GM23338 (cell line): ENCODE measurements around the gene ATG4C. TPM values are rescaled to one million over a fixed set of nuclear protein-coding genes. Genes with fewer than 3 reads are reported as not detected.

Experiments used
- ATAC-seq: fragments of 200-7000 bp; cut with Tn5 transposase; 3 replicates; pipeline ENCODE4 v1.9.1; 2020
- DNase-seq: peaks from one replicate; pipeline ENCODE4 v3.0.0-alpha.2; 2015; ENCODE audit warnings: low spot score
- H2AFZ ChIP-seq: fragments of 200-600 bp; sonication (generic); 2 replicates; pipeline ENCODE4 v1.8.0; 2016; ENCODE audit warnings: antibody characterized with exemption, mild to moderate bottlenecking, moderate library complexity
- H3F3A ChIP-seq: fragments of 200-600 bp; sonication (generic); replicated peaks from 2 replicates; pipeline ENCODE4 v1.8.0; 2017; ENCODE audit warnings: antibody characterized with exemption, mixed run types, low read depth
- H3K27ac ChIP-seq: fragments of 200-600 bp; sonication (generic); 2 replicates; pipeline ENCODE4 v1.6.1; 2016; ENCODE audit warnings: low read depth
- H3K27me3 ChIP-seq: fragments of 200-600 bp; sonication (generic); 2 replicates; pipeline ENCODE4 v1.8.0; 2016; ENCODE audit warnings: mild to moderate bottlenecking, mixed run types, moderate library complexity; ENCODE audit not compliant: insufficient read depth
- H3K36me3 ChIP-seq: fragments of 200-600 bp; sonication (generic); 2 replicates; pipeline ENCODE4 v1.8.0; 2016; ENCODE audit warnings: mild to moderate bottlenecking; ENCODE audit not compliant: insufficient read depth
- H3K4me1 ChIP-seq: fragments of 200-600 bp; sonication (generic); 2 replicates; pipeline ENCODE4 v1.8.0; 2016; ENCODE audit warnings: mild to moderate bottlenecking, moderate library complexity; ENCODE audit not compliant: insufficient read depth
- H3K4me2 ChIP-seq: fragments of 200-600 bp; sonication (generic); 2 replicates; pipeline ENCODE4 v1.7.1; 2017; ENCODE audit warnings: mixed run types
- H3K4me3 ChIP-seq: fragments of 200-600 bp; sonication (generic); 2 replicates; pipeline ENCODE4 v1.6.1; 2016; ENCODE audit warnings: mixed run types
- H3K79me2 ChIP-seq: fragments of 200-600 bp; sonication (generic); replicated peaks from 2 replicates; pipeline ENCODE4 v1.8.0; 2017; ENCODE audit warnings: mild to moderate bottlenecking; ENCODE audit not compliant: insufficient read depth
- H3K9me2 ChIP-seq: fragments of 200-600 bp; sonication (generic); 2 replicates; pipeline ENCODE4 v1.8.0; 2017; ENCODE audit not compliant: insufficient read depth
- H4K20me1 ChIP-seq: fragments of 200-600 bp; sonication (generic); replicated peaks from 2 replicates; pipeline ENCODE4 v1.8.0; 2017; ENCODE audit warnings: mild to moderate bottlenecking; ENCODE audit not compliant: insufficient read depth
- H3K27ac Mint-ChIP-seq: 2 replicates; pipeline ENCODE4 v1.8.0; 2020; ENCODE audit warnings: inconsistent platforms, mild to moderate bottlenecking, moderate library complexity, mixed read lengths
- H3K27me3 Mint-ChIP-seq: 3 replicates; pipeline ENCODE4 v1.8.0; 2022; ENCODE audit warnings: low read depth, mild to moderate bottlenecking, moderate library complexity, mixed read lengths, inconsistent platforms; ENCODE audit not compliant: insufficient read depth, poor library complexity
- H3K36me3 Mint-ChIP-seq: 3 replicates; pipeline ENCODE4 v1.8.0; 2021; ENCODE audit warnings: low read depth, mild to moderate bottlenecking, inconsistent platforms, moderate library complexity, mixed read lengths
- H3K4me1 Mint-ChIP-seq: 3 replicates; pipeline ENCODE4 v1.8.0; 2020; ENCODE audit warnings: mild to moderate bottlenecking, inconsistent platforms, mixed read lengths
- H3K4me3 Mint-ChIP-seq: 3 replicates; pipeline ENCODE4 v1.8.0; 2021; ENCODE audit warnings: moderate library complexity, mild to moderate bottlenecking, inconsistent platforms, mixed read lengths
- H3K9me3 Mint-ChIP-seq: 3 replicates; pipeline ENCODE4 v1.8.0; 2020; ENCODE audit warnings: moderate library complexity, mild to moderate bottlenecking, inconsistent platforms, mixed read lengths
- CREB1 ChIP-seq: fragments of 250-450 bp; sonication (Bioruptor Pico); IDR thresholded peaks from 2 replicates; pipeline ENCODE4 v1.5.0; 2020; ENCODE audit warnings: low read depth, mild to moderate bottlenecking, moderate library complexity
- CTCF ChIP-seq, 2 experiments: fragments of 200-600 bp in 1 of 2; sonication (generic) in 1 of 2; conservative IDR thresholded peaks; 2 replicates each; pipeline versions ENCODE4 v1.5.1 to v1.6.1; 2016 to 2017; ENCODE audit warnings: antibody characterized with exemption in 2 of 2, low read depth in 2 of 2, mild to moderate bottlenecking in 2 of 2, moderate library complexity in 1 of 2
- ETS1 ChIP-seq: IDR thresholded peaks from 2 replicates; pipeline ENCODE4 v1.6.1; 2016; ENCODE audit warnings: antibody characterized with exemption
- EZH2 ChIP-seq: fragments of 200-600 bp; sonication (generic); IDR thresholded peaks from one replicate; pipeline ENCODE4 v1.8.0; 2017; ENCODE audit warnings: antibody characterized with exemption, mild to moderate bottlenecking, low read depth; ENCODE audit not compliant: unreplicated experiment
- EZH2phosphoT487 ChIP-seq: fragments of 200-600 bp; sonication (generic); IDR thresholded peaks from one replicate; pipeline ENCODE4 v1.8.1; 2018; ENCODE audit warnings: antibody characterized with exemption; ENCODE audit not compliant: unreplicated experiment
- JUNB ChIP-seq: IDR thresholded peaks from one replicate; pipeline ENCODE4 v1.6.1; 2016; ENCODE audit warnings: antibody characterized with exemption; ENCODE audit not compliant: unreplicated experiment
- NANOG ChIP-seq: IDR thresholded peaks from 2 replicates; pipeline ENCODE4 v1.6.1; 2016; ENCODE audit warnings: antibody characterized with exemption, borderline replicate concordance
- POLR2AphosphoS5 ChIP-seq: IDR thresholded peaks from 2 replicates; pipeline ENCODE4 v1.6.1; 2016; ENCODE audit warnings: antibody characterized with exemption, low read depth
- STAT1 ChIP-seq: IDR thresholded peaks from one replicate; pipeline ENCODE4 v1.6.1; 2016; ENCODE audit warnings: antibody characterized with exemption; ENCODE audit not compliant: unreplicated experiment
- ZNF114 ChIP-seq: fragments of 250-450 bp; sonication (Bioruptor Pico); IDR thresholded peaks from 2 replicates; pipeline ENCODE4 v1.5.0; 2020; ENCODE audit warnings: mild to moderate bottlenecking, moderate library complexity
- ZNF331 ChIP-seq: fragments of 250-450 bp; sonication (Bioruptor Pico); IDR thresholded peaks from 2 replicates; pipeline ENCODE4 v1.5.0; 2020; ENCODE audit warnings: low read depth, mild to moderate bottlenecking, moderate library complexity
- polyA plus RNA-seq: library from polyadenylated mRNA; unstranded; fragments of >200 nt; fragmentation: Nextera tagmentation; extraction: Ambion mirVana; gene quantifications from 2 replicates; pipeline ENCODE4 v1.2.1, GENCODE V29; 2016
- total RNA-seq: library from RNA; depleted of rRNA; stranded (reverse); fragments of >200 nt; shearing (Covaris generic); gene quantifications from 2 replicates; pipeline ENCODE4 v1.2.3, GENCODE V29; 2014
- TF ChIP-seq, protein P1 (sequence below): fragments of 250-450 bp; sonication (Bioruptor Pico); IDR thresholded peaks from 2 replicates; pipeline ENCODE4 v1.5.0; 2020; ENCODE audit warnings: mild to moderate bottlenecking, moderate library complexity
- TF ChIP-seq, protein P2 (sequence below): IDR thresholded peaks from one replicate; pipeline ENCODE4 v1.6.1; 2018; ENCODE audit warnings: antibody characterized with exemption; ENCODE audit not compliant: unreplicated experiment

ATG4C gene
- total and polyA plus RNA-seq, 2 experiments from 2014 or later, result 15.7 to 18.6 TPM

DNA sequence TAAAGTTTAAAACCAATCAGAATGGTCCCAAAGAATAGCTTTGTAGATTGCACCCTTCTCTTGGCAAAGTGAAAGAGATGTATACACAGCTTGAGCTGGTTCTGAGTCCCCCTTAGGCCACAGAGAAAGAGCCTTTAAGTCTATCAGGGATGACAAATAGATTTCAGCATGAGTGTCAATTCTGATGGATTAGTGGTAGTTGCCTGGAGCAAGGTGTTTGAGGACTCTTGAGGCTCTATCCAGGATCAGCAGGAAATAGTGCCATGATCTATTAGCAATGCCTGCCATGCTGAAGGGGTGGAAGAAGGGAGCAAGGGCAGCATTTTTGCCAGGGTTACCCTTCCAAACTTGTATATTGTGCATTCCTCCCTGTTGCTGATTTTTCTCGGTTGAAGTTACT is 116.6 kb downstream of the ATG4C start:
- H3K4me1 Mint-ChIP-seq, result peaks cover 10% of the 10 kb centered on the region
- no peak for TF ChIP-seq POLR2AphosphoS5
- TF ChIP-seq, protein P1, sequence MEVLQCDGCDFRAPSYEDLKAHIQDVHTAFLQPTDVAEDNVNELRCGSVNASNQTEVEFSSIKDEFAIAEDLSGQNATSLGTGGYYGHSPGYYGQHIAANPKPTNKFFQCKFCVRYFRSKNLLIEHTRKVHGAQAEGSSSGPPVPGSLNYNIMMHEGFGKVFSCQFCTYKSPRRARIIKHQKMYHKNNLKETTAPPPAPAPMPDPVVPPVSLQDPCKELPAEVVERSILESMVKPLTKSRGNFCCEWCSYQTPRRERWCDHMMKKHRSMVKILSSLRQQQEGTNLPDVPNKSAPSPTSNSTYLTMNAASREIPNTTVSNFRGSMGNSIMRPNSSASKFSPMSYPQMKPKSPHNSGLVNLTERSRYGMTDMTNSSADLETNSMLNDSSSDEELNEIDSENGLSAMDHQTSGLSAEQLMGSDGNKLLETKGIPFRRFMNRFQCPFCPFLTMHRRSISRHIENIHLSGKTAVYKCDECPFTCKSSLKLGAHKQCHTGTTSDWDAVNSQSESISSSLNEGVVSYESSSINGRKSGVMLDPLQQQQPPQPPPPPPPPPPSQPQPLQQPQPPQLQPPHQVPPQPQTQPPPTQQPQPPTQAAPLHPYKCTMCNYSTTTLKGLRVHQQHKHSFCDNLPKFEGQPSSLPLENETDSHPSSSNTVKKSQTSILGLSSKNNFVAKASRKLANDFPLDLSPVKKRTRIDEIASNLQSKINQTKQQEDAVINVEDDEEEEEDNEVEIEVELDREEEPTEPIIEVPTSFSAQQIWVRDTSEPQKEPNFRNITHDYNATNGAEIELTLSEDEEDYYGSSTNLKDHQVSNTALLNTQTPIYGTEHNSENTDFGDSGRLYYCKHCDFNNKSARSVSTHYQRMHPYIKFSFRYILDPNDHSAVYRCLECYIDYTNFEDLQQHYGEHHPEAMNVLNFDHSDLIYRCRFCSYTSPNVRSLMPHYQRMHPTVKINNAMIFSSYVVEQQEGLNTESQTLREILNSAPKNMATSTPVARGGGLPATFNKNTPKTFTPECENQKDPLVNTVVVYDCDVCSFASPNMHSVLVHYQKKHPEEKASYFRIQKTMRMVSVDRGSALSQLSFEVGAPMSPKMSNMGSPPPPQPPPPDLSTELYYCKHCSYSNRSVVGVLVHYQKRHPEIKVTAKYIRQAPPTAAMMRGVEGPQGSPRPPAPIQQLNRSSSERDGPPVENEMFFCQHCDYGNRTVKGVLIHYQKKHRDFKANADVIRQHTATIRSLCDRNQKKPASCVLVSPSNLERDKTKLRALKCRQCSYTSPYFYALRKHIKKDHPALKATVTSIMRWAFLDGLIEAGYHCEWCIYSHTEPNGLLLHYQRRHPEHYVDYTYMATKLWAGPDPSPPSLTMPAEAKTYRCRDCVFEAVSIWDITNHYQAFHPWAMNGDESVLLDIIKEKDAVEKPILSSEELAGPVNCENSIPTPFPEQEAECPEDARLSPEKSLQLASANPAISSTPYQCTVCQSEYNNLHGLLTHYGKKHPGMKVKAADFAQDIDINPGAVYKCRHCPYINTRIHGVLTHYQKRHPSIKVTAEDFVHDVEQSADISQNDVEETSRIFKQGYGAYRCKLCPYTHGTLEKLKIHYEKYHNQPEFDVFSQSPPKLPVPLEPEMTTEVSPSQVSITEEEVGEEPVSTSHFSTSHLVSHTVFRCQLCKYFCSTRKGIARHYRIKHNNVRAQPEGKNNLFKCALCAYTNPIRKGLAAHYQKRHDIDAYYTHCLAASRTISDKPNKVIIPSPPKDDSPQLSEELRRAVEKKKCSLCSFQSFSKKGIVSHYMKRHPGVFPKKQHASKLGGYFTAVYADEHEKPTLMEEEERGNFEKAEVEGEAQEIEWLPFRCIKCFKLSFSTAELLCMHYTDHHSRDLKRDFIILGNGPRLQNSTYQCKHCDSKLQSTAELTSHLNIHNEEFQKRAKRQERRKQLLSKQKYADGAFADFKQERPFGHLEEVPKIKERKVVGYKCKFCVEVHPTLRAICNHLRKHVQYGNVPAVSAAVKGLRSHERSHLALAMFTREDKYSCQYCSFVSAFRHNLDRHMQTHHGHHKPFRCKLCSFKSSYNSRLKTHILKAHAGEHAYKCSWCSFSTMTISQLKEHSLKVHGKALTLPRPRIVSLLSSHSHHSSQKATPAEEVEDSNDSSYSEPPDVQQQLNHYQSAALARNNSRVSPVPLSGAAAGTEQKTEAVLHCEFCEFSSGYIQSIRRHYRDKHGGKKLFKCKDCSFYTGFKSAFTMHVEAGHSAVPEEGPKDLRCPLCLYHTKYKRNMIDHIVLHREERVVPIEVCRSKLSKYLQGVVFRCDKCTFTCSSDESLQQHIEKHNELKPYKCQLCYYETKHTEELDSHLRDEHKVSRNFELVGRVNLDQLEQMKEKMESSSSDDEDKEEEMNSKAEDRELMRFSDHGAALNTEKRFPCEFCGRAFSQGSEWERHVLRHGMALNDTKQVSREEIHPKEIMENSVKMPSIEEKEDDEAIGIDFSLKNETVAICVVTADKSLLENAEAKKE (CRISPR knock-in tag), result no peak
- no peak for TF ChIP-seq JUNB
- no peak for TF ChIP-seq ZNF114 (CRISPR knock-in tag)
- TF ChIP-seq CTCF (conservative IDR thresholded peaks at IDR 0.05; ENCODE audit: low read depth in 2 of 2), result no peak
- TF ChIP-seq EZH2, result no peak
- TF ChIP-seq, protein P2, sequence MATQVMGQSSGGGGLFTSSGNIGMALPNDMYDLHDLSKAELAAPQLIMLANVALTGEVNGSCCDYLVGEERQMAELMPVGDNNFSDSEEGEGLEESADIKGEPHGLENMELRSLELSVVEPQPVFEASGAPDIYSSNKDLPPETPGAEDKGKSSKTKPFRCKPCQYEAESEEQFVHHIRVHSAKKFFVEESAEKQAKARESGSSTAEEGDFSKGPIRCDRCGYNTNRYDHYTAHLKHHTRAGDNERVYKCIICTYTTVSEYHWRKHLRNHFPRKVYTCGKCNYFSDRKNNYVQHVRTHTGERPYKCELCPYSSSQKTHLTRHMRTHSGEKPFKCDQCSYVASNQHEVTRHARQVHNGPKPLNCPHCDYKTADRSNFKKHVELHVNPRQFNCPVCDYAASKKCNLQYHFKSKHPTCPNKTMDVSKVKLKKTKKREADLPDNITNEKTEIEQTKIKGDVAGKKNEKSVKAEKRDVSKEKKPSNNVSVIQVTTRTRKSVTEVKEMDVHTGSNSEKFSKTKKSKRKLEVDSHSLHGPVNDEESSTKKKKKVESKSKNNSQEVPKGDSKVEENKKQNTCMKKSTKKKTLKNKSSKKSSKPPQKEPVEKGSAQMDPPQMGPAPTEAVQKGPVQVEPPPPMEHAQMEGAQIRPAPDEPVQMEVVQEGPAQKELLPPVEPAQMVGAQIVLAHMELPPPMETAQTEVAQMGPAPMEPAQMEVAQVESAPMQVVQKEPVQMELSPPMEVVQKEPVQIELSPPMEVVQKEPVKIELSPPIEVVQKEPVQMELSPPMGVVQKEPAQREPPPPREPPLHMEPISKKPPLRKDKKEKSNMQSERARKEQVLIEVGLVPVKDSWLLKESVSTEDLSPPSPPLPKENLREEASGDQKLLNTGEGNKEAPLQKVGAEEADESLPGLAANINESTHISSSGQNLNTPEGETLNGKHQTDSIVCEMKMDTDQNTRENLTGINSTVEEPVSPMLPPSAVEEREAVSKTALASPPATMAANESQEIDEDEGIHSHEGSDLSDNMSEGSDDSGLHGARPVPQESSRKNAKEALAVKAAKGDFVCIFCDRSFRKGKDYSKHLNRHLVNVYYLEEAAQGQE, result no peak
- TF ChIP-seq STAT1, result no peak
- TF ChIP-seq EZH2phosphoT487, result no peak
- no peak for TF ChIP-seq CREB1 (CRISPR knock-in tag)
- no peak for TF ChIP-seq ETS1
- no peak for TF ChIP-seq NANOG
- TF ChIP-seq ZNF331, result no peak

More for the DNA sequence above, 116.6 kb downstream of the ATG4C start:
- H3K4me2 ChIP-seq, result no peak overlapping the region
- Mint-ChIP-seq H3K4me3 (no peak overlapping the region), H3K9me3 (no peaks in the 10 kb centered on the region), H3K27ac (no peak overlapping the region), H3K27me3 (peaks cover 2% of the 10 kb centered on the region), H3K36me3 (no peaks in the 10 kb centered on the region)
- no peak overlapping the region; the same call in 1 of the 2 replicates for H2AFZ ChIP-seq
- peak; percentile 70 for ATAC-seq
- no peaks in the 10 kb centered on the region for H3F3A ChIP-seq
- H4K20me1 ChIP-seq, result no peaks in the 10 kb centered on the region
- no peaks in the 10 kb centered on the region for H3K27me3 ChIP-seq
- H3K4me1 ChIP-seq, result peaks cover 7% of the 10 kb centered on the region; the same call in 1 of the 2 replicates
- no peaks in the 10 kb centered on the region for H3K9me2 ChIP-seq
- no peaks in the 10 kb centered on the region for H3K79me2 ChIP-seq
- no peaks in the 10 kb centered on the region for H3K36me3 ChIP-seq
- peak; percentile 34 for DNase-seq
- H3K4me3 ChIP-seq, result no peak overlapping the region
- H3K27ac ChIP-seq, result no peak overlapping the region
